IPS-NIHi11 (cell line): ENCODE measurements around the gene SELENON.
"Not testable (repeated sequence)": the region's sequence is repeated elsewhere in the genome, so short reads cannot be mapped to it uniquely, and the experiment has no call there.

Experiments
- DNase-seq: peaks from one replicate; pipeline ENCODE4 v3.0.0; 2012; ENCODE audit warnings: mixed read lengths, low spot score

The SELENON gene

GRCh38 chr1:25828491-25828890 lies 28.5 kb downstream of the SELENON start:
- DNase-seq = no peak

GRCh38 chr1:25829046-25829445 lies 29.1 kb downstream of the SELENON start:
- DNase-seq = no peak

- no peak for DNase-seq
Measured at GRCh38 chr1:25831569-25832196, 31.7 kb downstream of the SELENON start.

GRCh38 chr1:25832336-25833037 lies 32.5 kb downstream of the SELENON start:
- no peak for DNase-seq

- no peak for DNase-seq
Measured at GRCh38 chr1:25833158-25833557, 33.2 kb downstream of the SELENON start.

- no peak for DNase-seq
Measured at GRCh38 chr1:25834894-25835293, 34.9 kb downstream of the SELENON start.

- no peak for DNase-seq
Measured at GRCh38 chr1:25836695-25837094, 36.7 kb downstream of the SELENON start.

- peak; percentile 44 for DNase-seq
Measured at GRCh38 chr1:25837262-25837875, 37.4 kb downstream of the SELENON start.

- not testable (repeated sequence) for DNase-seq
Measured at GRCh38 chr1:25839808-25840207, 39.8 kb downstream of the SELENON start.

- no peak for DNase-seq
Measured at GRCh38 chr1:25843483-25843882, 43.5 kb downstream of the SELENON start.

GRCh38 chr1:25844536-25845337 lies 44.7 kb downstream of the SELENON start:
- DNase-seq = no peak

- DNase-seq = no peak
Measured at GRCh38 chr1:25845664-25846063, 45.7 kb downstream of the SELENON start.

- DNase-seq = no peak
Measured at GRCh38 chr1:25847929-25848328, 47.9 kb downstream of the SELENON start.

GRCh38 chr1:25848531-25848930 lies 48.5 kb downstream of the SELENON start:
- no peak for DNase-seq

GRCh38 chr1:25854554-25854953 lies 54.6 kb downstream of the SELENON start:
- DNase-seq = no peak

GRCh38 chr1:25856856-25857255 lies 56.9 kb downstream of the SELENON start:
- no peak for DNase-seq

- no peak for DNase-seq
Measured at GRCh38 chr1:25858494-25858893, 58.5 kb downstream of the SELENON start.

GRCh38 chr1:25858906-25859789 lies 59.2 kb downstream of the SELENON start, which contains the start of gene AUNIP:
Gene AUNIP, minus strand, starts transcription at chr1:25859457. Its CDS starts 100 bp downstream, at chr1:25859357.
- DNase-seq = peak; percentile 99

GRCh38 chr1:25861316-25862286 lies 61.6 kb downstream of the SELENON start:
- DNase-seq = no peak
